ENCODE measurements around the gene NECAB3.

NECAB3 gene

DNA sequence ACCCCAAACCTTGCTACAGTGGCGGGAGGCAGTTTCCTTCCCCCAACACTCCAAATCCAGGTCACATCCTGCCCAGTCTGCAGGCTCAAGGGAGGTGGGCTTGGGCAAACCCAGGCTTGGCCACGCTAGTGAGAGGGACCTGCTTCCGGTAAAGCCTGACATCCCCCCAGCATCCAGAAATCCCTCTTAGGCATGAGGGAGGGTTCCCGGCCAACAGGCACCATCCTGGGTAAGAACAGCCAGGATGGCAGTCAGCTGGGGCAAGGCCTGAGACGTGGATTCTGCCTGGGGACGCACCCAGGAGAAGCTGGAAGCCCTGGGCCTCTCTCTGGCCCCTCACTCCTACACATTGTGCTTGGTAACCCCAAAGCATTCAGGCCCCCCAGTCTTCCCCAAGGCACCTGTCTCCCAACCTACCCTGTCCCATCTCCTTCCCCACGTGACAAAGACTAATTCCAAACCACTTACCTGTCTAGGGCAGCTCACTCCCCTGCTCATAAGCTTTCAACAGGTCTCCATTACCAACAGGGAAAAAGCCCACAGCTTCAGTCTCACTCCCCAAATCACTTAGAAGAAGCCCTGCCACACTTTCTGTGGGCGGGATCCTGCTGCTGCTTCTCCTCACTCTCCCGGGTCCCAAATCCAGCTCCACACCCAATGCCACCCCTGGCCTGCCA, 10.0 kb downstream of the NECAB3 start:
- DNase-seq (ENCODE audit: low read depth), result no peak

DNA sequence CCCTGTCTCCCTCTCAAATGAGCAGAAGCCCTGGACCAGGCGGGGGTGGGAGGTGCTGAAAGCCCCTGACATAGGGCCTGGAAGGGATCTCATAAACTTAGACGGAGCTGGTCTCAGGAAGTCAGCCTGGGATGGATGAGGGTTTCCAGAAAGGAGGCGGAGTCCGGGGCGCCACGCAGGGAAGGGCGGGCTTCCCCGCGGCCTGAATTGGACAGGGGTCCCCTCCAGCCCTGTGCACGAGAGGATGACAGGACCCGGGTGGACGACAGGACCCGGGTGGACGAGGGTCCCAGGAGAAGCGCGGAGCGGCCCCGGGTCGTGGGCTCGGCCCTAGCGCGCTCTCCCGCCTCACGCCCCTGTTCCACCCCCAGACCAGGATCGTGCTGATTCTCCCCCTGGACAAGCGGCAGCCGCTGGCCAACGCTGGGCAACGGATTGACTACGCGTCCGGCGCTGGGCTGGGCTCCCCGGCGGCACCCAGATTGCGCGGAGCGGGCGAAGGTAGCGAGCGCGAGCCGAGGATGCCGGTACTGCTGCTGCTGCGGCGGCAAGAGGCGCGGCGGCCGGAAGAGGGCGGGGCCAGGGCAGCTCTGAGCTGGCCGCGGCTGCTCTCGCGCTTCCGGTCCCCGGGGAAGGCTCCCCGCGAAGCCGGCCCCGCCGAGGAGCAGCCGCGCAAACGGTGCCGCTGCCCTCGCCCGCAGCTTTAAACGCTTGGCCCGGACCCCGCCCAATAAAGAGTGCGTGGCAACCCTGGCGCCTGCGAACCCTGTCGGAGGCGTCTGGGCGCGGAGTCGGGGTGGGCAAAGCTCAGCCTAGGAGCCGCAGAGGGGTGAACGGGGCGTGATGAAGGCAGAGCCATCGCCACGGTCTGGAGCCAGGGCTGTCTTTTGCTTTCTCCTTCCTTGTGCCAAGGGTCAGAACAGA, 10.8 kb downstream of the NECAB3 start:
- DNase-seq (ENCODE audit: low read depth), result peak; percentile 77

DNA sequence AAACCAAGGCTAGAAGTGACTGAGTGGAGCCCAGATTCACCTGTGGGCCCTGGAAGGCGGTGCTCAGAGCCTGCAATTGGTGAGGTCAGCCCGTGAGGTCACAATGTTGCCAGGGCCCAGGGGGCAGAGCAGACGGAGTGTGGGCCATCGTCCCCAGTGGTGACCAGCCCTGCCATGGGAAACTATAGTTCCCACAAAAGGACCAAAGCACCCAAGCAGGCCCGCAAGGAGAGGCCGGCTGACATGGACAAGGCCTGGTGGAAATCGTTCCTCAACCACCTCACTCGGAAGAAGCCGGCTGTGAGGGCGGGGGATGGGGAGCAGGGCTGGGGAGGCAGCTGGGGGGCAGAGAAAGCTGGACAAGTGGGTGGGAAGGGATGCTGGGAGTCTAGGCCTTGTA, 12.1 kb downstream of the NECAB3 start, which contains the start of gene C20orf144:
Gene C20orf144 (plus strand): TSS at position 156 of the 400 bp plus-strand sequence. CDS start 19 bp downstream, at position 175.
- no peak for DNase-seq (ENCODE audit: low read depth)

DNA sequence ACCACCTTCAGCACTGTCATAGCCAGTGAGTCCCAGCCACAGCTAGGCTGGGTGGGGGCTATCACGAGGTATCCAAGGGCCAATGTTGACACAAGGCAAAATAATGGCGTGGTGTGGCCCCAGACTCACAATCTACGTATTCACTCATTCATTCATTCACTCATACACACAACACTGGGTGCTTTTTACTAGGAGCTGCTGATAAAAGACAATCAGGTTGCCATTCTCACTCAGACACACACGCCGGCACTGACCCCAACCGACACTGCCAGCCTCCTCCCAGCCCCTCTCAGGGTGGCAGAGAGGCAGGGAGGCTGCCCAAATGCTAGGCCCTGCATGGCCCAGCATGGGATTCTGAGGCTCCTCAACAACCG, 13.6 kb downstream of the NECAB3 start:
- DNase-seq (ENCODE audit: low read depth), result no peak

DNA sequence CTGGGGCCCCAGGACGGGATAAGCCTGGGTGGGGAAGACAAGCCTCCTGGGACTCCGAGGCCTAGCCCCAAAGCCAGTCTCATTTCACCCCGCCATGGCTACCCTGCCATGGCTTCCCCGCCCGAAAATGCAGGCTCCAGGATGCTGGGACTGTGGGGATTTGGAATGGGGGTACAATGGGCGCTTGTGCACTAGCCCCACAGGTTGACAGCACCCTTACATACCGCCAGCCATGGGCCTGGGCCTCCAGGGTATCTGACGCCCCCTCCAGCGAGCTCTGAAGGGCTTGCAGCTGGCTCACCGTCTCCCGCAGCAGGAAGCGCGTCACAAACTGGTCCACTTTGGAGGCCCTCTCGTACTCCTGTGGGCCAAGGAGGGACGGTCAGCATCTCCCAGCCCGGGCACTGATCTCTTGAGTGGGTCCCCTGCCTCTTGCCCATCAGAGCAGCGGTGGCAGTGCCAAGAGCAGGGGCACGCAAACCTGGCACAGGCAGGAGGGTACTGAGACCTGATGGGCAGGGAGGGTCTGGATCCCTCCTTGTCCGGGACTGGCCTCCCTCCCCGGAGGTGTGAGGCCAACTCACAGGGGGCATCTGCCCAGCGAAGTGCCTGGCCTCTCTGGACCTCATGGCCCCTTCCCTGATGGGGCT, 14.1 kb downstream of the NECAB3 start:
- DNase-seq (ENCODE audit: low read depth), result no peak

DNA sequence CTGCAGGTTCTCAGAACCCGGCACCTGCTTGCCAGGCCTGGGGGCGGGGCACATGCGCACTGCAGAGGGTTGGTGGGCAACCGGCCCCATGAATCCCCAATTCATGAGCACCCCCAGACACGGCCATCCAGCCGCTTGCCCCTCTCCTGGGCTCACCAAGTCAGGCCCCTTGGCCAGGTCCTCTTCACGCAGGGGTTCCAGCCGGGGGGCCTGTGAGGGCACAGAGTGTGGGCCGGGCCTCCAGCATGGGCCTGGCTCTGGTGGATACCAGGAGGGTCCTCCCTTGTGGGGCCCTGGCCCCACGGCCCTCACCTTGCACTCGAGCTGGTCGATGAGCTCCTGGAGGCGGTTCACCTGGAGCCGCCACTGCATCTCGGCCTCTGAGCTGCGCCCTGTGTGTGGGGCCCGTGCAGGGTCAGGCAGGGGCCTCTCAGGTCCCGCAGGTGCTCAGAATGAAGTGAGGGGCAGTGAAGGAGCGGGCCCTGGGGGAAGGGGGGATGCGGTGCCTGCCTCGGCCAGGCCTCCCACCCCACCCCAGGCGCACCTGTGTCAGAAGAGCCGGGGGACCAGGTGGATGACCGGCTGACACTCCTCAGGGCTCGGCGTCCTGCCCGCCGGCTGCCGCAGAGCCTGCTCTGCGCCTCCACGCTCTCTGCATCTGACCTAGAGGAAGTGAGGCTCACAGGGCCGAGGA, 14.7 kb downstream of the NECAB3 start:
- DNase-seq (ENCODE audit: low read depth), result no peak

DNA sequence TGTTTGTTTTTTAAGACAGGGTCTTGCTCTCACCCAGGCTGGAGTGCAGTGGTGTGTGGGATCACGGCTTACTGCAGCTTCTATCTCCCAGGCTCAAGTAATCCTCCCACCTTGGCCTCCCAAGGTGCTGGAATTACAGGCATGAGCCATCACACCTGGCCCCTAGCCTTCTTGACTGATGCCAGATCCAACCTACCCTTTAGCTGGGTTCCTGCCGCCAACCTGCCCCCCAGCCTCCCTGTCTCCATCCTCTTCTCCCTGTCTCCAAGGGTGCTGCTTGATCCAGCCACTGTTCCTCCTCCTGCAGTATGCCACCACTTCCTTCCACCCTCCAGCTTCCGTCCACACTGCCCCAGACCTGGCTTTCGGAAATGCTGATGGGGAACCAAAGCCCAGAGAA, 15.3 kb downstream of the NECAB3 start:
- DNase-seq (ENCODE audit: low read depth), result no peak

DNA sequence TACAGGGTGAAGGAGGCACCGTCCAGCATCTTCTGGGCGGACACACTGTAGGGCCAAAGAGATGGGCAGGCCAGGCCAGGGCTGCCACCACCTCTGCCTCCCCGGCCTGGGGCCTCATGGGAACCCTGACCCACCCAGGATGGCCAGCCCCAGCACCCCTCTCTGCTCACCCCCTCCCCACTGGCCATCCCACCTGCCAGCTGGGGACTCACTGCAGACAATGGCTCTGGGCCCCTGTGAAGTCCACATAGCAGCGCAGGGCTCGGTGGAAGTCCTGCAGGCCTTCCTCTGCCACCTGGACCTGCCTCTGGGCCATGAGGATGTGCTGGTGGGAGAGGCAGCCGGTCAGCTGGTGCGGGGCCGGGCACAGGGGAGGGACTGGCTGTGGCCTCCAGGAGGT, 15.7 kb downstream of the NECAB3 start:
- DNase-seq (ENCODE audit: low read depth), result no peak

DNA sequence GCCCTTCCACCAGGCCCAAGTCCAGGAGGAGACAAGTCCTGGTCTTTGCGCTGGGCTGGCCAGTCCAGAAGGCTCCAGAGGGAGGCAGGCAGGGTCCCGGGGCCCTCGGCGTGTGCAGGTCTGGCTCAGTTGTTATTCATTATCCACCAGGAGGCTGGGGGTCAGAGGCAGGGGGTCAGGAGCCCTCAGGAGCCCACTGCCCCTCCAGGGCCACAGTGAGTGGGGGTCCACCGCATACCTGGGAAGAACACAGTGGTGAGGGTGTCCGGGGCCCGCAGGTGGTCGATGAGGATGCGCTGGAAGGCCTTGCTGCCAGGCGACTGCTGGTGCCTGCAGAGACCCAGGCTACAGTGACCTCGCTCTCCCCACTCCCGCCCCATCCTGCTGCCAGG, 16.5 kb downstream of the NECAB3 start:
- no peak for DNase-seq (ENCODE audit: low read depth)

DNA sequence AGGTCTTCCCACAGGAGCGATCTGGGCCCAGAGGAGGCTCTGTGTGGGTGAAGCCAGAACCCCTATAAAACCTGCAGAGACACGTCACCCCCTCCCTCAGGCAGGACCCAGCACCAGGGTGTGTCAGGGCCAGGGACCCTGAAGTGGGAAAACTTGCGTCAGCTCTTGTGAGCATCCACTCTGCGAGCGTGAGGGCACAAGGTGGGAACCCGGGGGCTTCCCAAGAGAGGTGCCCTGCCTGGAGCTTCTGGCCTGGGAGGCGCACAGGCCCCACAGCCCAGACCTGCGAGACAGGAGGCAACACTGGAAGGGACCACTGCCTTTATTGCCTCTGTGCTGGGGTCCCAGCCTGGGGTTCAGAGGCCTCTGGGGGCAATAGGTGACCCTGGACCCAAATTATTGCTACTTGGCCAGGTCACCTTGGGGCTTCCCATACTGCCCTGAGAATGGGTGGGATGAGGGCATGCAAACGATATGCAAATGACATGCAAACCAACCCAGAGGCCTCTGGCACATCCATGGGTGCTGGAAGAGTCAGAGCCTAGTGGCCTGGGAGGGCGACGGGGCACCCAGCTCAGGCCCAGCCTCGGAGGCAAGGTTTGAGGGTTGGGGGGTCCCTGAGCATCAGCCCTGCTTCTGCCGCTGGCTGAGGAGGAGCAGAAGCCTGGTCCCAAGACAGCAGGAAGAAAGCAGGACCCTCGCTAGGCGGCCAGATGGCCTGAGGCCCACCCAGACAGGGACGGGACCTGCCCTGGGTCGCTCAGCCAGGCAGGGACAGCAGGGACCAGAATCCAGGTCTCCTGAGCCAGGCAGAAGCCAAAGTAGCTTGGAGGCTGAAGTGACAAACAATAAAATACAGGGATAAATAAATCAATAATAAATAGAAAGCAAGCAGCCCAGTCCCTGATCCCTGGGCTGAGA, 17.2 kb downstream of the NECAB3 start:
- DNase-seq (ENCODE audit: low read depth), result no peak

DNA sequence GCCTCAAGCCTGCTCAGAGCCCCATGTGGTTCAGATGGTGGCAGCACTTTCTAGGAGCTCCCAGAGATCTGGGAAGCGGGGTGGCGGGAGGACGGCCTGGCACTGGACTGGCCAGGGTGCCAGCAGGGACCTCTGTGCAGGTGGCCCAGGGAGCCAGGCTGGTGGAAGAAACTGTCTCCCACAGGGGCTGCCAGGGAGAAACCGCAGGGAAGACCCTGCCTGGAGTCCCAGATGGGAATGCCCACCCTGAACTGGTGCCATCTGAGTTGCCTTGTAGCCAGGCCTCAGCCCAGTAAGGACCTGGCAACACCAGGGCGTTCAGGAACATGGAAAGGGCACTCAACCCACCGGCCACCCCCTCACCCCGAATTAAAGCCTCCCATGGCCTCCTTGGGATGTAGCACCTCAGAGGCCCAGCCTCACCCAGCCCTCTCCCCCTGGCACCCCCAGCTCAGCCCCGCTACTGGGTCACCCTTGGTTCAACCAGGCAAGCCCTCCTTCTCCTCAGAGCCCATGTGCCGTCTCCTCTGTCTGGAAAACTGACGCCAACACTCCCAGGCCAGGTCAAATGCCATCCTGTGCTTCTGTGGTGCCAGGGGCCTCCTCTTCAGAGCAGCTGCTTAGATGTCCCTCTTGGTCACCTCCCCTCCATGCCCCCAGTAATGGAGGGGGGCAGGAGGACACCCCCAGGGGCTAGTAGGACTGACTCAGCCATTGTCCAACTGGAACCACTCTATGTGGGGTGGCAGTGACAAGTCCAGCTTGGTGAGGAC, 18.0 kb downstream of the NECAB3 start:
- DNase-seq (ENCODE audit: low read depth), result no peak

DNA sequence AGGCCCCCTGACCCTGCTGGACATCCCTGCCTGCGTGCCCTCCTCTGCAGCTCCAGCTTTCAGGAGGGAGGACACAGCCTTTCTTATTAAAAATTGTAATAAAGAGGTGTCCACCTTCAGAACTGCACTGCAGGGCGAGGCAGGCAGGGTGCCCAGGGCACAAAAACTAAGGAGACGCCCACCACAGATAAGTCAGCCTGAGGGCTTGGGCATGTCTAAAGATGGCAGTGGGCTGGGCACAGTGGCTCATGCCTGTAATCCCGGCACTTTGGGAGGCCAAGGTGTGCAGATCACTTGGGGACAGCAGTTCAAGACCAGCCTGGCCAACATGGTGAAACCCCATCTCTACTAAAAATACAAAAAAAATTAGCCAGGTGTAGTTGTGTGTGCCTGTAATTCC, 19.1 kb downstream of the NECAB3 start:
- DNase-seq (ENCODE audit: low read depth), result no peak

DNA sequence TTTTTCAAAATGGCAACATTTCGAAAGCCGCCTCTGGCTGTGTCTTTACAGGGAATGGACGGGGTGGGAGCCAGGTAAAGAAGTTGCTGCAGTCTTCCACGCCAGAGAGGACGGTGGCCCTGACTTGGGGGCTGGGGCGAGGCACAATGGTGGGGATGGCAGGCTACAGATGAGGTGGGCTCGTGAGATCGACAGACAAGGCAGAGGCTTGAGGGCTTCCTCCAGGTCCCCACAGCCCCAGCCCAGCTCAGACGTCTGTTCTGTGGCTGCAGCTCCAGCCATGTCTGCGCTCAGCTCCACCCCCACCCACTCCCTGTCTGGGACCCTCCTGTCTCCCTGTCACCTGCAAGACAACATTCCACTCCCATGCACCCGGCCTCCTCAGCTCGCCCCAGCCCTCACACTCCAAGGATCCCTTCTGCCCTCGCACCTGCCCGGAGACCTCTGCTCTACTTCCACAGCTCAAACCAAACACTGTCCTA, 19.5 kb downstream of the NECAB3 start:
- DNase-seq (ENCODE audit: low read depth), result no peak

DNA sequence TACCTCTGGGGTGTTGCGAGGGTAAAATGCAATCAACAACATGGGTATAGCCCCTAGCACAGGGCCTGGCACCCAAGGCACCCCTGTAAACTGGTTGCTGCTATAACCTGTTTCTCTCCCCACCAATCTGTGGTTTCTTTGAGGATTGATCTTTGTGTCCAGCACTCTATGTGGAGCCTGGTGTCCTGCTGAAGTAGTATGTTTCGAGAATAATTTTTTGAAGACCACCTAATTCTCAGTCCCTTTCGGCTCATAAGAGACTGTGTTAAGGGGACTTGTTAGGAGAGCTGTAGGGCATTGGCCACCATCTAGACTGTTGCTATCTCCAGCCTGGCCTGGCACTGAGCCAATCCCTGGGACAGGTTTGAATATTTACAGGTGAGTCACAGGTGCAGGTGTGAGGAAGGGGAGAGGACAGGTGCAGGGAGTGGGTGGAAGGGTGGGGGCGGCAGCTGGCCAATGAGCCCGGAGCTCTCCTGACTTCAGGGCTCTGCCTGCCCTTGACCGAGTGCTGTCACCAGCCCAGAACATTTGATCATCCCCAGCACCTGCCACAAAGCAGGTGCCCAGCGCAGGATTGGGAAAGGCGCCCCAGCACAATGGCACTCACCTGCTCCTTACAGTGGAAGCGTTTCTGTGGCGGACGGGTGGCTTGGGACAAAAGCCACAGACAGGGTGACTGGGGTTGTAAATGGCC, 20.2 kb downstream of the NECAB3 start:
- no peak for DNase-seq (ENCODE audit: low read depth)

DNA sequence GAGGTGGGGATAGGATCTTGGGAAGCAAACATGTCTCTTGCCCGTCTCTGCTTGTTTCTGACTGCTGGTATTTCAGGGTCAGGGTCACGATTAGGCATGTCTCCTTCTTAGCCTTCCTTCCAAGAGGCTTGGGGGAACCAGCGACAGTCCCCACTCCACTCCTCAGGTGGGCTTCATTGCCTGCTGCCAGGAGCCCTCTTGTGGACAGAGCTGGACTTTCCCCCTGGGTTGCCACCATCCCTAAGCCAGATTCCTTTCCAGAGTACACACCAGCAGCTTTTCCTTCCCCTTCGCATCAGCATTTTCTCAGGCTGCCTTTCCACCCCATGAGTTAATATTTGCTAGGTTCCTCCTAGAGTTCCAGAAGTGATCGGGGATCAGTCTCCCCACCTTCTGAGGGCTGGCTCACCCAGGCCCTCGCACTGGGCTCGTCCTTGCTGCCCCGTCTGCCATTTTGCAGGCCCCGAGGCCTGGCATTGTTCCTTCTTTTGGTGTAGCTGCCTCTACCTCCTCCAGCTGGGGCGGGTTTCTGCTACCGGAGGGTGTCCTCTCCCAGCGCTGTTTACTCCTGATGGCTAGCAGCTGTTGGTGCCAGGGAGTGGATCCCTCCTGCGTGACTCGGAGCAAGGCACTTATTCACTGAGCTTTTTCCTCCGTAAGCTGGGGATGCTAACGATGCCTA, 20.9 kb downstream of the NECAB3 start:
- DNase-seq (ENCODE audit: low read depth), result peak; percentile 14

DNA sequence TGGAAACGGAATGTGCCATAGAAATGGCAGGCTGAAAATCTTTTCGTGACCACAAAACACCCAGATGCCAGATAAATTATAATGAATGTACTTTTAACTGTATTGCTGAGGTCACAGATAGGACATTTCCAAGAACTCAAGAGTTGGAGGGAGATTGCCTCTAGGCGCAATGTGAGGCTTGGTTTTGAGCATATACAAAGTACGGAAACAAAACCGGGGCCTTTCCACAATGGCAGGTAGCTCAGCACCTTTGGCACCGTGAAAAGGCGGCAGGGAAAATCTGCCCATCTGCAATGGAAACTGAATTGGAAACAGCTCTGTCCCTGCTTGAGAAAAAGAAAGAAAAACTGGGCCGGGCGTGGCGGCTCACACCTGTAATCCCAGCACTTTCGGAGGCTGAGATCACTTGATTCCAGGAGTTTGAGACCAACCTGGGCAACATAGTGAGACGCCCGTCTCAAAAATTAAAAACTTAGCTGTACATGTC, 22.6 kb downstream of the NECAB3 start:
- DNase-seq (ENCODE audit: low read depth), result no peak

DNA sequence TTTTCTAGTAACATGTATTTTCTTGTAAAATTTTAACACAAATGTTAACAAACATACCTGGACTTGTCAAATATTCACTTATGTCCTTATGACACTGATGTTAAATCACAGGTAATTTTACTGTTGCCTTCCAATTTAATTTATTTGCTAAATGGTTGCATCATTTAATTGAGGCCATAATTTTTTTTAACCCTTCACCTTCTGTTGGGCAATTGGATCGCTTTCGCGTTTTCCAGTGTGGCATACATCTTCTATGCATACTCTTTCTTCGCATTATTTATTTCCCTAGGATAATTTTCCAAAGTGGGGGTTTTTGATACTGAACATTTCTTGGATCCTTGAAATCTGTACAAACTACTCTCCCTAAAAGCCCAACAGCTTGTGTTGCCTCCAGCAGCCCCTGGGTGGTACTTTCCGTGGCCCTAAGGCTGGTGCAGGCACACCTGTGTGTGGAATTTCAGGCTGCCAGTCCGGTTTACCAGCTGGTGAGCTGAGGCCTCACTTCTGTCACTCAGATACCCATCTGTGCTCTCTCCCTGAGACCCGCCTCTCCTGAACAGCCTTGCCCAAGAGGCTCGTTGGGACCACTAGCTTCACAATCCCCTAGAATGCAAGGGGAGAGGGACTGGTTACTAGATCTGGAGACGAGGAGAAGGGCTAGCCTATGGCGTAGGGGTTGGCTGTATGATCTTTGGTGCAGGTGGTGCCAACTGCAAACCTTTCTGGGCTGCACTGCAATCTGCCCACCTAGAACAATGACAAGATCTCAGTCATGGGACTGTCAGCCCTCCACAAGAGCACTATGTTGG, 23.3 kb downstream of the NECAB3 start:
- no peak for DNase-seq (ENCODE audit: low read depth)
